ENCODE measurements around the gene DNMBP.

DNA sequence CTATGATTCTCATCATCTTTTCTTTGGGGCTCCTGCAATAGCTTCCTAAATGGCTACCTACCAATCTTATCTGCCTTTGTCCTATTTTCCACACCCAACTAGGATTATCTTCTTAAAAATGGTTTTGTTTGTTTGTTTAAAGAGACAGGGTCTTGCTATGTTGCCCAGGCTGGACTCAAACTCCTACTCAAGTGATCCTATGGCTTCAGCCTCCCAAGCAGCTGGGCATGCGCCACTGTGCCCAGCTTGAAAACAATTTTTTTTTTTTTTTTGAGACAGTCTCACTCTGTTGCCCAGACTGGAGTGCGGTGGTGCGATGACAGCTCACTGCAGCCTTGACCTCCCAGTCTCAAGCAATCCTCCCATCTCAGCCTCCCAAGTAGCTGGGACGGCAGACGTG, 14.9 kb downstream of the DNMBP start:
- TF ChIP-seq, protein P1, sequence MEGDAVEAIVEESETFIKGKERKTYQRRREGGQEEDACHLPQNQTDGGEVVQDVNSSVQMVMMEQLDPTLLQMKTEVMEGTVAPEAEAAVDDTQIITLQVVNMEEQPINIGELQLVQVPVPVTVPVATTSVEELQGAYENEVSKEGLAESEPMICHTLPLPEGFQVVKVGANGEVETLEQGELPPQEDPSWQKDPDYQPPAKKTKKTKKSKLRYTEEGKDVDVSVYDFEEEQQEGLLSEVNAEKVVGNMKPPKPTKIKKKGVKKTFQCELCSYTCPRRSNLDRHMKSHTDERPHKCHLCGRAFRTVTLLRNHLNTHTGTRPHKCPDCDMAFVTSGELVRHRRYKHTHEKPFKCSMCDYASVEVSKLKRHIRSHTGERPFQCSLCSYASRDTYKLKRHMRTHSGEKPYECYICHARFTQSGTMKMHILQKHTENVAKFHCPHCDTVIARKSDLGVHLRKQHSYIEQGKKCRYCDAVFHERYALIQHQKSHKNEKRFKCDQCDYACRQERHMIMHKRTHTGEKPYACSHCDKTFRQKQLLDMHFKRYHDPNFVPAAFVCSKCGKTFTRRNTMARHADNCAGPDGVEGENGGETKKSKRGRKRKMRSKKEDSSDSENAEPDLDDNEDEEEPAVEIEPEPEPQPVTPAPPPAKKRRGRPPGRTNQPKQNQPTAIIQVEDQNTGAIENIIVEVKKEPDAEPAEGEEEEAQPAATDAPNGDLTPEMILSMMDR (IDR thresholded peaks at IDR 0.05), result no peak
- TF ChIP-seq POLR2A (IDR thresholded peaks at IDR 0.05), result no peak
